ENCODE results near the gene CUL7. TPM values are rescaled to one million over a fixed set of nuclear protein-coding genes. Genes with fewer than 3 reads are reported as not detected.

The CUL7 gene
- total RNA-seq, 2 donors from 2014 or later: 10.0 to 14.8 TPM

GRCh38 chr6:43059168-43060033, 5.8 kb upstream of the CUL7 start, which contains the start of the genes KLC4 and MRPL2:
Gene KLC4, plus strand, starts transcription at chr6:43059631. Its CDS starts 1,705 bp downstream, at chr6:43061336.
Gene MRPL2, minus strand, starts transcription at chr6:43059434. Its CDS starts 53 bp downstream, at chr6:43059381.
- Histone ChIP-seq H3K27me3 (replicated peaks; ENCODE audit: insufficient read depth) (no peaks in the 10 kb centered on the region), H3K4me1 (ENCODE audit: control insufficient read depth in 1 of 2, low read depth in 2 of 2) (peaks cover 9 to 28% of the 10 kb centered on the region in 2 donors), H3K27ac (peak within 1 kb of the TSS; percentile 73 to 91), H3K4me3 (peak within 1 kb of the TSS; percentile 80), H3K36me3 (peaks cover 5% of the 10 kb centered on the region), H3K9me3 (no peaks in the 10 kb centered on the region)
- TF ChIP-seq CTCF (IDR thresholded peaks at IDR 0.05): no peak
- DNase-seq (ENCODE audit: low spot score): peak; percentile 95
- peak; percentile 96 for ATAC-seq (ENCODE audit: insufficient number of reproducible peaks, low FRiP score, low read depth)

GRCh38 chr6:43058531-43058930, 4.9 kb upstream of the CUL7 start:
- no peak for ATAC-seq (ENCODE audit: insufficient number of reproducible peaks, low FRiP score, low read depth)
- TF ChIP-seq CTCF (IDR thresholded peaks at IDR 0.05): no peak

GRCh38 chr6:43055966-43056365, 2.3 kb upstream of the CUL7 start:
- Histone ChIP-seq H3K27ac (no peak overlapping the region), H3K36me3 (peaks cover 5% of the 10 kb centered on the region), H3K4me1 (ENCODE audit: control insufficient read depth in 1 of 2, low read depth in 2 of 2) (peaks cover 14 to 50% of the 10 kb centered on the region in 2 donors), H3K4me3 (no peak overlapping the region), H3K27me3 (replicated peaks; ENCODE audit: insufficient read depth) (no peaks in the 10 kb centered on the region), H3K9me3 (no peaks in the 10 kb centered on the region)
- no peak for ATAC-seq (ENCODE audit: insufficient number of reproducible peaks, low FRiP score, low read depth)
- DNase-seq (ENCODE audit: low spot score): no peak
- no peak for TF ChIP-seq CTCF (IDR thresholded peaks at IDR 0.05)

More at GRCh38 chr6:43058531-43058930, 4.9 kb upstream of the CUL7 start:
- H3K4me1 ChIP-seq (ENCODE audit: control insufficient read depth in 1 of 2, low read depth in 2 of 2): peaks cover 14 to 33% of the 10 kb centered on the region in 2 donors
- H3K27me3 ChIP-seq (replicated peaks; ENCODE audit: insufficient read depth): no peaks in the 10 kb centered on the region
- peak overlapping the region; percentile 73 to 91 for H3K27ac ChIP-seq
- H3K36me3 ChIP-seq: peaks cover 5% of the 10 kb centered on the region
- DNase-seq (ENCODE audit: low spot score): no peak
- no peaks in the 10 kb centered on the region for H3K9me3 ChIP-seq
- H3K4me3 ChIP-seq: peak overlapping the region; percentile 80

- H3K27me3 ChIP-seq (replicated peaks; ENCODE audit: insufficient read depth): no peaks in the 10 kb centered on the region
- no peak for ATAC-seq (ENCODE audit: insufficient number of reproducible peaks, low FRiP score, low read depth)
- peaks cover 9% of the 10 kb centered on the region for H3K36me3 ChIP-seq
- no peak for DNase-seq (ENCODE audit: low spot score)
- TF ChIP-seq CTCF (IDR thresholded peaks at IDR 0.05): no peak
- peaks cover 11 to 38% of the 10 kb centered on the region in 2 donors for H3K4me1 ChIP-seq (ENCODE audit: control insufficient read depth in 1 of 2, low read depth in 2 of 2)
- peak overlapping the region; percentile 77 for H3K4me3 ChIP-seq
- H3K27ac ChIP-seq: peak overlapping the region; percentile 81 to 89
- H3K9me3 ChIP-seq: no peaks in the 10 kb centered on the region
Measured at GRCh38 chr6:43054206-43054943, 724 bp upstream of the CUL7 start.

Measured in thoracic aorta (tissue), 2 donors.